K562 (cell line): ENCODE measurements around the gene SLC2A10. TPM values are rescaled to one million over a fixed set of nuclear protein-coding genes. Genes with fewer than 3 reads are reported as not detected.

Experiments
- ATAC-seq: fragments of 200-7000 bp; cut with Tn5 transposase; 3 replicates; pipeline ENCODE4 v1.9.1; 2020; ENCODE audit warnings: moderate library complexity
- BruUV-seq: library from RNA; stranded (reverse); fragments of 400-500 nt; replicated peaks from 2 replicates; lab custom pipeline; 2021; lab: Mats Ljungman, UMichigan
- CTCF ChIA-PET: fragments of 300-600 bp; formaldehyde crosslinking; extraction: SDS; loops from one replicate; lab custom pipeline; 2021; ENCODE audit warnings: low intra/inter-chr PET ratio; lab: Yijun Ruan, JAX
- POLR2A ChIA-PET: fragments of 300-600, 350-650 bp; sonication (Branson Sonifier 250); formaldehyde crosslinking; extraction: SDS; loops from one replicate; lab custom pipeline; 2021; ENCODE audit warnings: antibody characterized with exemption, inconsistent platforms; lab: Yijun Ruan, JAX
- DNase-seq, 4 experiments: peaks; one replicate each; pipeline versions ENCODE4 v3.0.0 to v3.0.0-alpha.2; 2011 to 2018; ENCODE audit warnings: low spot score in 3 of 4, mixed read lengths in 3 of 4; ENCODE audit errors: extremely low read depth in 1 of 4
- FAIRE-seq: peaks from 2 replicates; lab custom pipeline; 2011; peaks lifted over from hg19 to GRCh38; lab: Jason Lieb, UNC
- H2AFZ ChIP-seq: 2 replicates; pipeline ENCODE4 v1.6.0; 2011; ENCODE audit warnings: low read depth, low read length, control low read depth, inconsistent platforms
- H3K27ac ChIP-seq: fragments of 200-600 bp; 3 replicates; pipeline ENCODE4 v1.8.0; 2011; ENCODE audit warnings: low read depth, mild to moderate bottlenecking, control low read depth, inconsistent platforms, low read length, moderate library complexity, mixed read lengths; ENCODE audit errors: extremely low read depth
- H3K27me3 ChIP-seq, 2 experiments: fragments of 300-600 bp in 1 of 2; 2 replicates in 1 of 2; 3 replicates in 1 of 2; pipeline versions ENCODE4 v1.6.0 to v1.8.0; 2011; ENCODE audit warnings: inconsistent platforms in 2 of 2, low read length in 2 of 2, mild to moderate bottlenecking in 1 of 2, mixed read lengths in 1 of 2, moderate library complexity in 1 of 2; ENCODE audit not compliant: control insufficient read depth in 2 of 2, insufficient read depth in 2 of 2
- H3K36me3 ChIP-seq: fragments of 300-600 bp; 3 replicates; pipeline ENCODE4 v1.8.0; 2011; ENCODE audit warnings: mild to moderate bottlenecking, low read length, inconsistent platforms; ENCODE audit not compliant: control insufficient read depth, insufficient read depth
- H3K4me1 ChIP-seq, 2 experiments: fragments of 200-600 bp in 1 of 2; replicated peaks in 1 of 2; 2 replicates in 1 of 2; 3 replicates in 1 of 2; pipeline versions ENCODE4 v1.5.1 to v1.8.0; 2011; ENCODE audit warnings: inconsistent platforms in 2 of 2, low read length in 2 of 2, mild to moderate bottlenecking in 1 of 2, mixed read lengths in 1 of 2, moderate library complexity in 1 of 2; ENCODE audit not compliant: control insufficient read depth in 2 of 2, insufficient read depth in 2 of 2
- H3K4me2 ChIP-seq: 2 replicates; pipeline ENCODE4 v1.6.1; 2011; ENCODE audit warnings: low read length, control low read depth, inconsistent platforms, mixed read lengths; ENCODE audit not compliant: insufficient read depth
- H3K4me3 ChIP-seq: fragments of 200-600 bp; sonication (generic), shearing (Covaris generic); 2 replicates; pipeline ENCODE4 v1.5.1; 2016; ENCODE audit warnings: control low read depth, inconsistent platforms
- H3K79me2 ChIP-seq: fragments of 200-600 bp; 3 replicates; pipeline ENCODE4 v1.8.0; 2011; ENCODE audit warnings: low read length, inconsistent platforms; ENCODE audit not compliant: control insufficient read depth, insufficient read depth
- H3K9ac ChIP-seq, 2 experiments: 2 replicates each; pipeline versions ENCODE4 v1.6.0 to v1.6.1; 2011; ENCODE audit warnings: low read depth in 2 of 2, low read length in 2 of 2, control low read depth in 1 of 2, inconsistent platforms in 1 of 2, mild to moderate bottlenecking in 1 of 2, mixed read lengths in 1 of 2; ENCODE audit not compliant: insufficient read depth in 1 of 2
- H3K9me1 ChIP-seq: one replicate; pipeline ENCODE4 v1.6.0; 2011; ENCODE audit warnings: inconsistent platforms, mild to moderate bottlenecking, low read length, moderate library complexity; ENCODE audit not compliant: control insufficient read depth, insufficient read depth
- H3K9me3 ChIP-seq: replicated peaks from 2 replicates; pipeline ENCODE4 v1.5.1; 2011; ENCODE audit warnings: low read depth, low read length, inconsistent platforms; ENCODE audit not compliant: control insufficient read depth, insufficient read depth
- H4K20me1 ChIP-seq: replicated peaks from 2 replicates; pipeline ENCODE4 v1.6.1; 2011; ENCODE audit warnings: low read length, inconsistent platforms, mixed read lengths; ENCODE audit not compliant: control insufficient read depth, insufficient read depth
- MAFG ChIP-seq: fragments of 450-650 bp; conservative IDR thresholded peaks from 2 replicates; pipeline ENCODE4 v1.6.1; 2016; ENCODE audit warnings: missing genetic modification characterization, missing compliant biosample characterization
- MEIS2 ChIP-seq: fragments of 450-650 bp; IDR thresholded peaks from 2 replicates; pipeline ENCODE4 v1.6.1; 2014; ENCODE audit warnings: mild to moderate bottlenecking; ENCODE audit not compliant: partially characterized antibody
- NR2C2 ChIP-seq, 2 experiments: fragments of 200-800 bp in 1 of 2; sonication (Bioruptor generic) in 1 of 2; sonication (generic) in 1 of 2; formaldehyde crosslinking in 1 of 2; IDR thresholded peaks; 2 replicates each; pipeline versions ENCODE4 v1.6.1 to v1.8.0; 2016 to 2022; ENCODE audit warnings: mild to moderate bottlenecking in 1 of 2, missing compliant biosample characterization in 1 of 2, missing genetic modification characterization in 1 of 2, missing genetic modification reagents in 1 of 2
- PHF8 ChIP-seq: fragments of 200-600 bp; sonication (generic); IDR thresholded peaks from 2 replicates; pipeline ENCODE4 v1.6.1; 2012; ENCODE audit warnings: mixed run types, mild to moderate bottlenecking, inconsistent platforms, low read length, moderate library complexity, borderline replicate concordance
- TBP ChIP-seq: optimal IDR thresholded peaks from 2 replicates; pipeline ENCODE3; 2011; ENCODE audit warnings: low read depth, low read length, improper control_type of control experiment
- WHSC1 ChIP-seq: IDR thresholded peaks from one replicate; pipeline ENCODE4 v1.6.1; 2012; ENCODE audit warnings: low read length, control low read depth, inconsistent platforms
- ZC3H4 ChIP-seq: sonication (generic); formaldehyde crosslinking; IDR thresholded peaks from 2 replicates; pipeline ENCODE4 v1.9.0; 2021; ENCODE audit warnings: missing genetic modification reagents, borderline replicate concordance
- WGBS: fragments of 100-300 bp; shearing (Covaris generic); methylation state at CpG from one replicate; pipeline ENCODE4 v1.1.6; 2016; ENCODE audit warnings: low coverage, mixed read lengths; ENCODE audit not compliant: insufficient coverage; ENCODE audit errors: missing lambda C conversion rate; 5-methylcytosine and 5-hydroxymethylcytosine counted together
- in situ Hi-C: fragments of 300-500 bp; cut with MboI; formaldehyde crosslinking; loops from 4 replicates; pipeline ENCODE4 v1.15.0; 2018; ENCODE audit warnings: inconsistent platforms, mixed read lengths
- intact Hi-C: fragments of 100-400 bp; cut with micrococcal nuclease; formaldehyde crosslinking; loops from 2 replicates; pipeline ENCODE4 v1.14.2; 2022
- polyA plus RNA-seq, 8 experiments: library from polyadenylated mRNA; depleted of rRNA in 4 of 8; stranded (reverse) in 5 of 8; unstranded in 3 of 8; fragments of >200 nt; fragmentation: Nextera tagmentation in 2 of 8; fragmentation: Illumina TruSeq in 1 of 8; extraction: Ambion mirVana in 2 of 8; extraction: Trizol in 1 of 8; gene quantifications; 2 replicates each; pipeline versions ENCODE4 v1.2.1 to v1.2.3, GENCODE V29; 2011 to 2014; ENCODE audit warnings: inconsistent platforms in 1 of 8, missing spikeins in 1 of 8
- total RNA-seq, 7 experiments: library from RNA; depleted of rRNA in 6 of 7; stranded (reverse); fragments of >200 nt in 6 of 7; fragmentation: Illumina TruSeq in 2 of 7; extraction: Trizol in 2 of 7; gene quantifications; 2 replicates each; pipeline versions ENCODE4 v1.2.1 to v1.2.3, GENCODE V29; 2011 to 2021; ENCODE audit warnings: low replicate concordance in 1 of 7
- TF ChIP-seq, protein P1 (sequence below), 2 experiments: fragments of 450-650 bp in 1 of 2; sonication (generic) in 1 of 2; formaldehyde crosslinking; conservative IDR thresholded peaks; 2 replicates each; pipeline versions ENCODE4 v1.4.0 to v1.8.1; 2020 to 2022; ENCODE audit warnings: mild to moderate bottlenecking in 1 of 2, missing genetic modification reagents in 1 of 2

The SLC2A10 gene
- total and polyA plus RNA-seq, 9 of the 15 experiments (the other 6 are each of a cell fraction or from before 2014, with no cell fraction given): 0.01 to 1.8 (median 0.10) TPM

DNA sequence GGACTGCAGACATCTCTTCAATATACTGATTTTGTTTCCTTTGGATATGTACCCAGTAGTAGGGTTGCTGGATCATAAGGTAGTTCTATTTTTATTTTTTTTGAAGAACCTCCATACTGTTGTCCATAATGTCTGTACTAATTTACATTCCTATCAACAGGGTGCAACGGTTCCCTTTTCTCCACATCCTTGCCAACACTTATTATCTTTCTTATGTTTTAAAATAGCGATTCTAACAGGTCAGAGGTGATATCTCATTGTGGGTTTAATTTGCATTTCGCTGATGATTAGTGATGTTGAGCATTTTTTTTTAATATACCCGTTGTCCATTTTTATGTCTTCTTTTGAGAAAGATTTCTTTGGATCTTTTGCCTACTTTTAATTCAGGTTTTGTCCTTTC is 18.3 kb upstream of the SLC2A10 start:
- no peak for DNase-seq
- Histone ChIP-seq H3K4me1 (peaks cover 5 to 30% of the 10 kb centered on the region in 2 experiments; a peak in 4 of 5 replicates), H4K20me1 (no peaks in the 10 kb centered on the region), H3K36me3 (peaks cover 8% of the 10 kb centered on the region; the same call in 1 of the 3 replicates), H3K27me3 (no peaks in the 10 kb centered on the region), H3K27ac (peak overlapping the region; percentile 91), H3K79me2 (peaks cover 29% of the 10 kb centered on the region), H3K9ac (peak overlapping the region in 1 of 2 experiments; percentile 87; a peak in 2 of 4 replicates), H3K9me3 (no peaks in the 10 kb centered on the region), H2AFZ (peak overlapping the region; percentile 89), H3K9me1 (no peaks in the 10 kb centered on the region), H3K4me3 (no peak overlapping the region), H3K4me2 (peak overlapping the region; percentile 87; the same call in 1 of the 2 replicates)
- WGBS: 12% methylated on average over 4 of the region's 4 CpGs
- no peak for TF ChIP-seq WHSC1
- TF ChIP-seq, protein P1, sequence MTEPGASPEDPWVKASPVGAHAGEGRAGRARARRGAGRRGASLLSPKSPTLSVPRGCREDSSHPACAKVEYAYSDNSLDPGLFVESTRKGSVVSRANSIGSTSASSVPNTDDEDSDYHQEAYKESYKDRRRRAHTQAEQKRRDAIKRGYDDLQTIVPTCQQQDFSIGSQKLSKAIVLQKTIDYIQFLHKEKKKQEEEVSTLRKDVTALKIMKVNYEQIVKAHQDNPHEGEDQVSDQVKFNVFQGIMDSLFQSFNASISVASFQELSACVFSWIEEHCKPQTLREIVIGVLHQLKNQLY (CRISPR knock-in tag; conservative IDR thresholded peaks at IDR 0.05): no peak
- peak; percentile 14 for TF ChIP-seq MEIS2
- no peak for TF ChIP-seq MAFG (tag)
- no peak for TF ChIP-seq ZC3H4 (CRISPR knock-in tag)
- TF ChIP-seq PHF8: no peak
- no peak for TF ChIP-seq TBP
- TF ChIP-seq NR2C2 (CRISPR knock-in tag; IDR thresholded peaks at IDR 0.05): no peak
- TF ChIP-seq NR2C2 (tag; IDR thresholded peaks at IDR 0.05): 0 out of 2 replicates have a peak, but pooled peaks have one; percentile 15
- in situ Hi-C loops (no loop called here), intact Hi-C loops (no loop called here)
- BruUV-seq: no TSS peak
- FAIRE-seq: no peak
- POLR2A ChIA-PET: no interaction called here
- no peak for ATAC-seq
- CTCF ChIA-PET: no interaction called here
